Immature natural killer cell (primary cell): ENCODE data around the gene HIVEP1. TPM values are rescaled to one million over a fixed set of nuclear protein-coding genes. Genes with fewer than 3 reads are reported as not detected.

Experiments
- DNase-seq, 3 donors: peaks; one replicate each; pipeline ENCODE4 v3.0.0; 2022; ENCODE audit warnings: mixed read lengths in 1 of 3
- H3K27ac Mint-ChIP-seq, 6 donors: one replicate each; pipeline ENCODE4 v1.8.0; 2020; ENCODE audit warnings: mixed read lengths in 6 of 6, mild to moderate bottlenecking in 5 of 6, inconsistent platforms in 4 of 6, moderate library complexity in 3 of 6
- H3K27me3 Mint-ChIP-seq, 3 donors: one replicate each; pipeline ENCODE4 v1.8.0; 2020 to 2021; ENCODE audit warnings: low read depth in 3 of 3, mild to moderate bottlenecking in 3 of 3, mixed read lengths in 3 of 3, moderate library complexity in 3 of 3, inconsistent platforms in 1 of 3
- H3K36me3 Mint-ChIP-seq, 3 donors: one replicate each; pipeline ENCODE4 v1.8.0; 2020; ENCODE audit warnings: mixed read lengths in 3 of 3, inconsistent platforms in 2 of 3, mild to moderate bottlenecking in 2 of 3
- H3K4me1 Mint-ChIP-seq, 2 donors: one replicate each; pipeline ENCODE4 v1.8.0; 2020; ENCODE audit warnings: inconsistent platforms in 2 of 2, mild to moderate bottlenecking in 2 of 2, mixed read lengths in 2 of 2, moderate library complexity in 1 of 2
- H3K4me3 Mint-ChIP-seq, 5 donors: one replicate each; pipeline ENCODE4 v1.8.0; 2020; ENCODE audit warnings: mild to moderate bottlenecking in 5 of 5, mixed read lengths in 5 of 5, inconsistent platforms in 3 of 5, moderate library complexity in 3 of 5
- H3K9me3 Mint-ChIP-seq, 6 donors: one replicate each; pipeline ENCODE4 v1.8.0; 2020; ENCODE audit warnings: mild to moderate bottlenecking in 6 of 6, mixed read lengths in 6 of 6, inconsistent platforms in 4 of 6, moderate library complexity in 3 of 6
- polyA plus RNA-seq, 3 donors: library from polyadenylated mRNA; unstranded; fragments of 300-500 nt; fragmentation: Illumina TruSeq; gene quantifications; one replicate each; pipeline ENCODE4 v1.2.3, GENCODE V29; 2021

HIVEP1 gene
- polyA plus RNA-seq: 1 to 10 TPM in 2 of 3 donors, not detected in 1; 1.9 to 5.5 TPM

DNA sequence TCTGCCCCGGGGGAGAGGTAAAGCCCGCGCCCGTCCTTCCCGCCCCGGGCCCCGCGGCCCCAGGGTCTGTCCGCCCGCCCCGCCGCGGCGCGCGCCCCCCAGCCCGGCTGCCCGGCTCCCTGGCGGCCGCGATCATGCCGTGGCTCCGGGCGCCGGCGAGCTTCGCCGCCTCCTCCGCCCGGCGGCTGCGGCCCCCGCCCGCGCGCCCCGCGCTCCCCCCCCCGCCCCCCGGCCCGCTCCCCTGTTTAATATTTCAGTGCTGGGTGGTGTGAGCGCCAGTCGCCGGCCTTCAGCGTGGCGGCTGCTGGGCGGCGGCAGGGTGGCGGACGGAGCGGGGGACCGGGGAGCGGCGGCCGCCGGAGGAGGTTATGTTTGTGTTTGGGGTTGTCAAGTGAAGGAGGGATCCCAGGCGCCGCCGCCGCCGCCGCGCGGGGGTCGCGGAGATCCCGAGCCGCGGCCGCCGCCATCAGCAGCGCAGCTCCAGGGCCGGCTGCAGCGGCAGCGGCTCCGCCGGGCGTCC lies at the start of gene HIVEP1:
TSS of gene HIVEP1 (plus strand) at position 275 of the 520 bp plus-strand sequence. CDS start 3,317 bp downstream, outside the sequence.
- Mint-ChIP-seq H3K36me3 (peaks cover under 1 to 6% (median 4%) of the 10 kb centered on the region in 3 donors), H3K4me3 (peak within 1 kb of the TSS; percentile 92 to 98 (median 97)), H3K9me3 (peaks cover 0 to 2% (median 0%) of the 10 kb centered on the region in 6 donors), H3K27me3 (peaks cover 26 to 38% (median 33%) of the 10 kb centered on the region in 3 donors), H3K4me1 (peaks cover 28 to 53% of the 10 kb centered on the region in 2 donors), H3K27ac (peak within 1 kb of the TSS; percentile 93 to 99 (median 96))
- DNase-seq: no peak

GRCh38 chr6:11963756-11964500 lies 48.2 kb upstream of the HIVEP1 start:
- H3K4me1 Mint-ChIP-seq: no peaks in the 10 kb centered on the region
- no peak for DNase-seq
- H3K4me3 Mint-ChIP-seq: no peak overlapping the region
- no peaks in the 10 kb centered on the region for H3K9me3 Mint-ChIP-seq
- H3K36me3 Mint-ChIP-seq: no peaks in the 10 kb centered on the region
- peaks cover 0 to 3% (median 1%) of the 10 kb centered on the region in 3 donors for H3K27me3 Mint-ChIP-seq
- no peak overlapping the region for H3K27ac Mint-ChIP-seq

DNA sequence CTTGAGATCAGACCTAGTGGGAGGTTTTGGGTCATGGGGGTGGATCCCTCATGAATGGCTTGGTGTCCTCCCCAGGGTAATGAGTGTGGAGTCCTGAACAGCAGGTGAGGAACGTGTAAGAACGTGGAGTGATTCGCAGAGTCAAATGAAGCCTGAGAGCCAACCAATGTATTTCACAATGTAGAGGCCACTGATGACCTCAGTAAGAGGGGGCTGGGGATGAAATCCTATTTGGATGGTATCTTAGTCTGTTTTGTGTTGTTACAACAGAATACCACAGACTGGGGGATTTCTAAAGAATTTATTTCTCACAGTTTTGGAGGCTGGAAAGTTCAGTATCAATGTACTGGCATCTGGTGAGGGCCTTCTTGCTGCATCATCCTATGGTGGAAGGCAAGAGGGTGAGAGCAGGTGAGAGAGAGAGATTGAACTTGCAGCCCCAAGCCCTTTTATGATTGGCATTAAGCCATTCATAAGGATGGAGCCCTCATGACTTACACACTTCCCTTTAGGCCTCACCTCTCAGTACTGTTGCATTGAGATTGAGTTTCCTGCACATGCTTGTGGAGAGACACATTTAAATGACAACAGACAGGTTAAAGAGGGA lies 47.3 kb upstream of the HIVEP1 start:
- Mint-ChIP-seq H3K27me3 (peaks cover 0 to 1% (median 0%) of the 10 kb centered on the region in 3 donors), H3K9me3 (no peaks in the 10 kb centered on the region), H3K27ac (no peak overlapping the region), H3K36me3 (no peaks in the 10 kb centered on the region), H3K4me1 (no peaks in the 10 kb centered on the region), H3K4me3 (no peak overlapping the region)
- DNase-seq: no peak

GRCh38 chr6:11965499-11965898 lies 46.6 kb upstream of the HIVEP1 start:
- H3K27ac Mint-ChIP-seq: no peak overlapping the region
- no peaks in the 10 kb centered on the region for H3K9me3 Mint-ChIP-seq
- peaks cover 0 to 1% (median 0%) of the 10 kb centered on the region in 3 donors for H3K27me3 Mint-ChIP-seq
- H3K36me3 Mint-ChIP-seq: no peaks in the 10 kb centered on the region
- H3K4me1 Mint-ChIP-seq: no peaks in the 10 kb centered on the region
- H3K4me3 Mint-ChIP-seq: no peak overlapping the region
- DNase-seq: no peak

GRCh38 chr6:11968241-11968806 lies 43.8 kb upstream of the HIVEP1 start:
- H3K27me3 Mint-ChIP-seq: peaks cover 0 to 1% (median 0%) of the 10 kb centered on the region in 3 donors
- no peaks in the 10 kb centered on the region for H3K9me3 Mint-ChIP-seq
- H3K4me1 Mint-ChIP-seq: peaks cover 11 to 15% of the 10 kb centered on the region in 2 donors
- no peak for DNase-seq
- no peaks in the 10 kb centered on the region for H3K36me3 Mint-ChIP-seq
- H3K4me3 Mint-ChIP-seq: no peak overlapping the region
- H3K27ac Mint-ChIP-seq: no peak overlapping the region

DNA sequence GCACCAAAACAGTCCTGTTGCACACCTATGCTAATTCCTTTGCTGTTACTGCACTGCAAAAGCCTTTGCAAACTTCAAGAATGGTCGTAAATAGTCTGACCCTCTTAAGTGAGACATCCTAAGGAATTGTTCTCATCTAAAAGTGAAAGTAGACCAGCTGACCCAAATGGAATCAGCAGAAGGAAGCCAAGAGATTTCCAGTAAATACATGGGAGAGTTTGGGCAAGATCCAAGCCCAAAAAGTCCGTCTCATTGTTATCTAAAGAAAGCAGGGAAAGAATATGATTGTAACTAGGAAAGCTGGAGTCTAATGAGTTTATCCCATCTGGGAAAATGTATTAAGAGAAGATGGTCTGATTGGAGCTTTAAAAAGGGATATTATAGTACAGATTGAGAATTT lies 43.0 kb upstream of the HIVEP1 start:
- DNase-seq: no peak
- Mint-ChIP-seq H3K4me1 (peaks cover 11 to 15% of the 10 kb centered on the region in 2 donors), H3K9me3 (no peaks in the 10 kb centered on the region), H3K36me3 (no peaks in the 10 kb centered on the region), H3K4me3 (no peak overlapping the region), H3K27ac (no peak overlapping the region), H3K27me3 (peaks cover 0 to 1% (median 0%) of the 10 kb centered on the region in 3 donors)

- Mint-ChIP-seq H3K27me3 (peaks cover 0 to 2% (median 1%) of the 10 kb centered on the region in 3 donors), H3K4me1 (peaks cover 15 to 21% of the 10 kb centered on the region in 2 donors), H3K27ac (peak overlapping the region in 1 of 6 donors; percentile 17), H3K9me3 (no peaks in the 10 kb centered on the region), H3K4me3 (no peak overlapping the region), H3K36me3 (no peaks in the 10 kb centered on the region)
- no peak for DNase-seq
Observed at GRCh38 chr6:11970114-11970513, 42.0 kb upstream of the HIVEP1 start.

DNA sequence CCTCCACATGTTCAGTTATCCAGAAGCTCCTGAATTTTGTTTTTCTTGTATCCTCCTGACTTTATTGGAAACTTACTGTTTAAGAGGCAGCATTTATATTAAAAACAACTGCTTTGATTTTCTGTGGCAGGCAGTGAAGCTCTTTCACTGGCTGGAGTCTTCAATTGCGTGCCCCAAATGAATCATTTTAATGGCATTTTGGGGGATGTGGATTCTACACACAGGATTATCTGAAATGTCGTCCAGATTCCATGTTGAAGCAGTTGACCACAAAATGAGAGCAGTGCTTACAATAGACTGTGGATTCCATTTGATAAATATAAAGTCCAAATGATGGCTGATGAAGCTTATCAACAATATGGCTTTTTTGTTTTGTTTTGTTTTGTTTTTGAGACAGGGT lies 41.0 kb upstream of the HIVEP1 start:
- no peak overlapping the region for H3K27ac Mint-ChIP-seq
- no peak for DNase-seq
- H3K36me3 Mint-ChIP-seq: no peaks in the 10 kb centered on the region
- H3K9me3 Mint-ChIP-seq: no peaks in the 10 kb centered on the region
- H3K4me3 Mint-ChIP-seq: no peak overlapping the region
- H3K27me3 Mint-ChIP-seq: peaks cover 3 to 5% (median 4%) of the 10 kb centered on the region in 3 donors
- H3K4me1 Mint-ChIP-seq: peaks cover 22 to 30% of the 10 kb centered on the region in 2 donors

GRCh38 chr6:11972270-11972669 lies 39.8 kb upstream of the HIVEP1 start:
- Mint-ChIP-seq H3K36me3 (no peaks in the 10 kb centered on the region), H3K4me1 (peaks cover 30 to 42% of the 10 kb centered on the region in 2 donors), H3K27ac (peak overlapping the region in 4 of 6 donors; percentile 15 to 79 (median 22)), H3K4me3 (peak overlapping the region in 2 of 5 donors; percentile 19 to 46), H3K9me3 (no peaks in the 10 kb centered on the region), H3K27me3 (peaks cover 3 to 5% (median 4%) of the 10 kb centered on the region in 3 donors)
- DNase-seq: no peak

- Mint-ChIP-seq H3K4me3 (peak overlapping the region in 1 of 5 donors; percentile 28), H3K9me3 (no peaks in the 10 kb centered on the region), H3K4me1 (peaks cover 31 to 44% of the 10 kb centered on the region in 2 donors), H3K36me3 (no peaks in the 10 kb centered on the region), H3K27me3 (peaks cover 3 to 5% (median 4%) of the 10 kb centered on the region in 3 donors), H3K27ac (no peak overlapping the region)
- no peak for DNase-seq
Observed at GRCh38 chr6:11972806-11973205, 39.3 kb upstream of the HIVEP1 start.

GRCh38 chr6:11973238-11973637 lies 38.9 kb upstream of the HIVEP1 start:
- Mint-ChIP-seq H3K4me3 (no peak overlapping the region), H3K27me3 (peaks cover 3 to 5% (median 4%) of the 10 kb centered on the region in 3 donors), H3K9me3 (no peaks in the 10 kb centered on the region), H3K4me1 (peaks cover 32 to 49% of the 10 kb centered on the region in 2 donors), H3K36me3 (no peaks in the 10 kb centered on the region), H3K27ac (no peak overlapping the region)
- no peak for DNase-seq

DNA sequence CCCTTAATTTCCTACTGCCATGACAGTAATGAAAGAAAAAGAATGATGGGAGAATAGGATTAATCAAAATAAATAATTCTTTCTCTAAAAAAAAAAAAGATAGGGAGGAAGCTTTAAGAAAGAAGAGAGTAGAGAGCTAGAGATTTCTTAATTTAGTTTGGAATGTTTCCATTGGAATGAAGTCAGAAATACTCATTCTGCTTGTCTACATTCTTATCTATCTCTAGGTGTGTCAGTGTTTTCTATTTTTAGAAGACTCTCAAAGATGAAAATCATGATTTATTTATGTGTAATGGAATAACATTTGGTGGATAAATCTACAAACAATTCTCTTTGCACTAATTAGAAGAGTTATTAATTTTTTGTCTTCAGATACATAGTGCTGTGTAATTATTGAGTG lies 38.0 kb upstream of the HIVEP1 start:
- no peaks in the 10 kb centered on the region for H3K36me3 Mint-ChIP-seq
- H3K27ac Mint-ChIP-seq: no peak overlapping the region
- no peak overlapping the region for H3K4me3 Mint-ChIP-seq
- H3K9me3 Mint-ChIP-seq: no peaks in the 10 kb centered on the region
- DNase-seq: no peak
- H3K4me1 Mint-ChIP-seq: peaks cover 35 to 53% of the 10 kb centered on the region in 2 donors
- H3K27me3 Mint-ChIP-seq: peaks cover 3 to 5% (median 4%) of the 10 kb centered on the region in 3 donors

DNA sequence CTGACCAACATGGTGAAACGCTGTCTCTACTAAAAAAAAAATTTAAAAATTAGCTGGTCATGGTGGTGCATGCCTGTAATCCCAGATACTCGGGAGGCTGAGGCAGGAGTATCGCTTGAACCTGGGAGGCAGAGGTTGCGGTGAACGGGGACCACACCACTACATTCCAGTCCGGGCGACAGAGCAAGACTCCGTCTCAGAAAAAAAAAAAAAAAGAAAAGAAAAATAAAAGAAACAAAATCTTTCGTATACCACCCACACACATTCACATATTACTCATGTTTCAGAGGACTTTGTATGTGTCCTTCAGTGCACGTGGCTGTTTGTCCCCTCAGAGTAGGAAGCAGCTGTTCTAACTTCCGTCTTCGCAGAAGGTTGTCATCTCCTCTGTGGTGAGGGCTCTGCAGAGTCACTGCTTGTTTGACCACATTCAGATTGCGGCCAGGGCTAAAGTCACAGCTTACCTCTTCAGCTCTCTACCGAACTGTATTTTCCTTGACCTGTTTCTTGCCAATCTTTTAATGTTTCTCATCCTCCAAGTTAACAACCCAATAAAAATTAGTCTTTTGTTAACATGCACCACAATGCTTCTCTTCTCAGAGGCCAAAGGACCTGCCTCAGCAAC lies 36.6 kb upstream of the HIVEP1 start:
- Mint-ChIP-seq H3K4me3 (peak overlapping the region; percentile 56 to 80 (median 67)), H3K4me1 (peaks cover 35 to 53% of the 10 kb centered on the region in 2 donors), H3K27me3 (peaks cover 3 to 5% (median 4%) of the 10 kb centered on the region in 3 donors), H3K9me3 (no peaks in the 10 kb centered on the region), H3K27ac (peak overlapping the region; percentile 62 to 86 (median 78)), H3K36me3 (no peaks in the 10 kb centered on the region)
- peak; percentile 68 to 72 (median 71) for DNase-seq
